Esophagus squamous epithelium (tissue), 5 donors: ENCODE data around the gene NOS2. TPM values are rescaled to one million over a fixed set of nuclear protein-coding genes. Genes with fewer than 3 reads are reported as not detected.

Experiments used
- DNase-seq: peaks from one replicate; lab custom pipeline; 2025; lab: John Stamatoyannopoulos, UW
- H3K27ac ChIP-seq, 4 donors: fragments of 200-600 bp; sonication (generic); one replicate each; pipeline ENCODE4 v1.5.1; 2016 to 2019; ENCODE audit warnings: mild to moderate bottlenecking in 1 of 4
- H3K27me3 ChIP-seq, 4 donors: fragments of 200-600 bp; sonication (generic); 1 replicate in 3 of 4; 2 replicates in 1 of 4; pipeline versions ENCODE4 v1.5.1 to v1.6.0; 2017 to 2021; ENCODE audit warnings: antibody characterized with exemption in 1 of 4
- H3K36me3 ChIP-seq, 3 donors: fragments of 200-600 bp; sonication (generic); one replicate each; pipeline ENCODE4 v1.5.1; 2016 to 2019
- H3K4me1 ChIP-seq, 3 donors: fragments of 200-600 bp; sonication (generic); one replicate each; pipeline ENCODE4 v1.5.1; 2017 to 2019
- H3K4me3 ChIP-seq, 4 donors: fragments of 200-600 bp; sonication (generic); 1 replicate in 3 of 4; 2 replicates in 1 of 4; pipeline ENCODE4 v1.5.1; 2016 to 2019; ENCODE audit warnings: mild to moderate bottlenecking in 2 of 4, moderate library complexity in 1 of 4
- H3K9me3 ChIP-seq, 3 donors: fragments of 200-600 bp; sonication (generic); one replicate each; pipeline ENCODE4 v1.5.1; 2016 to 2019
- POLR2A ChIP-seq, 4 donors: fragments of 450-650 bp; IDR thresholded peaks; one replicate each; pipeline ENCODE4 v1.6.1; 2017; ENCODE audit warnings: antibody characterized with exemption in 4 of 4, mild to moderate bottlenecking in 4 of 4, moderate library complexity in 3 of 4
- WGBS, 2 donors: methylation state at CpG; one replicate each; pipeline ENCODE4 v1.1.5; 2018; 5-methylcytosine and 5-hydroxymethylcytosine counted together
- intact Hi-C: fragments of 100-400 bp; cut with DNase I; formaldehyde crosslinking; loops from one replicate; pipeline ENCODE4 v1.15.0; 2022
- total RNA-seq, 4 donors: library from RNA; depleted of rRNA; stranded (reverse); fragments of >200 nt; gene quantifications; one replicate each; pipeline ENCODE4 v1.1.0, GENCODE V29; 2016
- TF ChIP-seq, protein P1 (sequence below), 6 experiments: fragments of 450-650 bp in 4 of 6; fragments of 200-600 bp in 2 of 6; sonication (generic) in 2 of 6; IDR thresholded peaks; one replicate each; pipeline ENCODE4 v1.5.1; 2016 to 2019; ENCODE audit warnings: antibody characterized with exemption in 6 of 6, mild to moderate bottlenecking in 4 of 6, moderate library complexity in 4 of 6
- donor health status: DM: yes; HTN: yes; CAD: no.

Gene NOS2
- total RNA-seq, 4 donors from 2014 or later, result 0.11 to 2.7 (median 0.86) TPM

DNA sequence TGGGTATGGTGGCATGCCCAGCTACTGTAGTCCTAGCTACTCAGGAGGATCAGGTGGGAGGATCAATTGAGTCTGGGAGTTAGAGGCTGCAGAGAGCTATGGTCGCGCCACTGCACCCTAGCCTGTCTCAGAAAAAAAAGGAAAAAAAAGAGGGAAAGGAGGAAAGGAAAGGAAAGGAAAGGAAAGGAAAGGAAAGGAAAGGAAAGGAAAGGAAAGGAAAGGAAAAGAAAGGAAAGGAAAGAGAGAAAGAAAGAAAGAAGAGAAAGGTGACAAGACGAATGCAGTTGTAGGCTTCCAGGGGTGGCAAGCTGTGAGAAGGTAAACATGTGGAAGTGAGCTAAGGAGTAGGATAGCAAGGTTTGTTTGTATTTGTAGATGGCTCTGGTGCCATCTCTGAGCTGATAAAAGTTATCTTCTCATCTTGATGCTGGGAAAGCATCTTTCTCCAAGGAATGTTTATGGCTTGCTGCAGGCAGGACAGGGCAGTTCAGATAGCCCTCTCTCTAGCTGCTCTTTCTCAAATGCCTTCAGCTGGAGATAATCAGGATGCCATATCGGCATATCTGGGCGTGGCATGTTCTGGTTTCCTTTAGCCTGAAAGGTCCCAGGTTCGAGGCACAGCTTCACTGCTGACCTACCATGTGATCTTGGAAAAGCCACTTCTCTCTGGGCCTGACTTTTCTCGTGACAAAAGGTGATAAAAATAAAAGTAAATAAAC is 2.8 kb upstream of the NOS2 start:
- TF ChIP-seq, protein P1, sequence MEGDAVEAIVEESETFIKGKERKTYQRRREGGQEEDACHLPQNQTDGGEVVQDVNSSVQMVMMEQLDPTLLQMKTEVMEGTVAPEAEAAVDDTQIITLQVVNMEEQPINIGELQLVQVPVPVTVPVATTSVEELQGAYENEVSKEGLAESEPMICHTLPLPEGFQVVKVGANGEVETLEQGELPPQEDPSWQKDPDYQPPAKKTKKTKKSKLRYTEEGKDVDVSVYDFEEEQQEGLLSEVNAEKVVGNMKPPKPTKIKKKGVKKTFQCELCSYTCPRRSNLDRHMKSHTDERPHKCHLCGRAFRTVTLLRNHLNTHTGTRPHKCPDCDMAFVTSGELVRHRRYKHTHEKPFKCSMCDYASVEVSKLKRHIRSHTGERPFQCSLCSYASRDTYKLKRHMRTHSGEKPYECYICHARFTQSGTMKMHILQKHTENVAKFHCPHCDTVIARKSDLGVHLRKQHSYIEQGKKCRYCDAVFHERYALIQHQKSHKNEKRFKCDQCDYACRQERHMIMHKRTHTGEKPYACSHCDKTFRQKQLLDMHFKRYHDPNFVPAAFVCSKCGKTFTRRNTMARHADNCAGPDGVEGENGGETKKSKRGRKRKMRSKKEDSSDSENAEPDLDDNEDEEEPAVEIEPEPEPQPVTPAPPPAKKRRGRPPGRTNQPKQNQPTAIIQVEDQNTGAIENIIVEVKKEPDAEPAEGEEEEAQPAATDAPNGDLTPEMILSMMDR (IDR thresholded peaks at IDR 0.05), result no peak
- no peak for TF ChIP-seq POLR2A (IDR thresholded peaks at IDR 0.05)
- DNase-seq, result no peak
- intact Hi-C loops, result loop anchor here (5.0 kb wide), 1 partner anchor 74 kb away; no protein-coding TSS in a partner anchor
- H3K27ac ChIP-seq, result no peak overlapping the region
- no peaks in the 10 kb centered on the region for H3K36me3 ChIP-seq
- H3K27me3 ChIP-seq, result peaks cover 0 to 32% (median 0%) of the 10 kb centered on the region in 4 donors
- H3K4me3 ChIP-seq, result no peak overlapping the region
- 73 to 74% methylated on average over 7 of the region's 7 CpGs for WGBS, 2 donors
- peaks cover 0 to 17% (median 0%) of the 10 kb centered on the region in 3 donors for H3K4me1 ChIP-seq
- H3K9me3 ChIP-seq, result no peaks in the 10 kb centered on the region

DNA sequence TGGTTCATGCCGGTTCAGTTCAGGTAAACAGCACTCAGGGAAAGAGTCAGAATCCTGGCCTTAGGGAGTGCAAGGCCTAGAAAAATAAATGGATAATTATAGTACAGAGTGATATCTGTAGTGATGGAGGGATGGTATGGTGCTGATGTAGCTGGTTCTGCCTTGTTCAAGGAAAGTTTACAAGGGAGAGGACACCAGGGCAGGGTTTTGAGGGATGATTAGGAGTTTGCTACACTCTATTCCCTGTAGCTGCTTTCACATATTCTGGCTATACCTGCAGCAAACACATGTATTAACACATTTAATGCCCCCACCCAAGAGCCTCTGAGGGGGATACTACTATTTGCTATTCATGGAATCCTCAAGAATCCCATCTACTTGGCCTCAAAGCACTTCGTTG is 1.7 kb upstream of the NOS2 start:
- Histone ChIP-seq H3K9me3 (no peaks in the 10 kb centered on the region), H3K27me3 (peaks cover 0 to 41% (median 0%) of the 10 kb centered on the region in 4 donors), H3K4me1 (peaks cover 0 to 18% (median 0%) of the 10 kb centered on the region in 3 donors), H3K4me3 (no peak overlapping the region), H3K36me3 (no peaks in the 10 kb centered on the region), H3K27ac (no peak overlapping the region)
- 79 to 81% methylated on average over 2 of the region's 2 CpGs for WGBS, 2 donors
- no peak for DNase-seq
- TF ChIP-seq POLR2A (IDR thresholded peaks at IDR 0.05), result no peak
- TF ChIP-seq, protein P1 (IDR thresholded peaks at IDR 0.05), result no peak
- intact Hi-C loops, result loop anchor here (5.0 kb wide), 1 partner anchor 75 kb away; no protein-coding TSS in a partner anchor

DNA sequence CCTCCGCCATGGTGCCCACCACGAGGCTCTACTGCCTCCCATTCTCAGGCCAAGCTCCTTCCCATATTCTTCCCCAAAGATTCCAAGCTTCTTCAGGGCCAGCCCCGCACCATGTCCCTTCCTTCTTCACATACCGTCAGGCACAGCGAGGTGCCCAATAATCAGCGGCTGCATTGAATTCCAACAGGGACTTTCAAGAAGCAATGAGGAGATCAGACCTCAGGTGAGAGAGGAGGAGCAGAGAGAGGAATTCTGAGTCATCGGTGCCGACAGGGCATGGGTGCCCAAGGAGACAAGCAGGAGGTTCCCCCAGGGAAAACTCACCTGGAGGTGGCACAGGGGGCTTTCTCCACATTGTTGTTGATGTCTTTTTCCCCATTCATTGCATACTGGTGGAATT is 2.0 kb downstream of the NOS2 start:
- Histone ChIP-seq H3K27ac (no peak overlapping the region), H3K36me3 (no peaks in the 10 kb centered on the region), H3K27me3 (peaks cover 0 to 78% (median 2%) of the 10 kb centered on the region in 4 donors), H3K4me1 (peaks cover 2 to 14% (median 5%) of the 10 kb centered on the region in 3 donors), H3K4me3 (no peak overlapping the region), H3K9me3 (no peaks in the 10 kb centered on the region)
- intact Hi-C loops, result no loop called here
- no peak for DNase-seq
- TF ChIP-seq POLR2A (IDR thresholded peaks at IDR 0.05), result no peak
- TF ChIP-seq, protein P1 (IDR thresholded peaks at IDR 0.05), result no peak
- WGBS, 2 donors, result 67 to 70% methylated on average over 2 to 5 of the region's 8 CpGs

DNA sequence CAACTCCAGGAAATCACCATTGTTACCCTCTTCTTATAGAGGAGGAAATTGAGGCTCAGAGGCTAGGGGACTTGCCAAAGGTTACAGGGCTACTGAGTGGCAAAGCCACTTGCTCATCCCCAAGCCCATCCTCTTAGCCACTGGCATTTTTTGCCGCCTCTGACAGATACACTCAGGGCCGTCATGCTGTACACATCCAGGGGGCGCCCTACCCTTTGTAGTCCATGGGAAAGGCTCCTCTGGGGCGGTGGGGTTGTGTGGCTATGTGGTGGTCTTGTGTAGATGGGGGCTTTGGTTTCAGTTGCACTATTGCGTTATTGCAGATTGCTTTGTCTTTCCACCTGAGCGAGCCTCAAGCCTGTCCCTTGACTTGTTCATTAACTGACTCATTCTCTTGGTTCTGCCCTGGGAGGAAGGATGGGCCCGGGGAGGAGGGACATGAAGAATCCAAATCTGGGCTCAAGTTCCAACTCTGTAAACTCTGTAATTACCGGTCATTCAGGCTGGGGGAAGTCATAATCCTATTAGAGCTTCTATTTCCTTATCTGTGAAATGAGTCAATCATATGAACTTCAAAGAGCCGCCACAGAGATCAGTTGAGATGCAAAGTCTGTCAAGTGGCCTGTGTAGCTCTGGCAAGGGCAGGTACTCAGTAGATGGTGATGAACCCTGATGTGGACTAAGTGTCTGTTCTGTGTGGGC is 2.8 kb downstream of the NOS2 start:
- TF ChIP-seq POLR2A (IDR thresholded peaks at IDR 0.05), result no peak
- TF ChIP-seq, protein P1 (IDR thresholded peaks at IDR 0.05), result no peak
- H3K27ac ChIP-seq, result no peak overlapping the region
- no peak overlapping the region for H3K4me3 ChIP-seq
- H3K27me3 ChIP-seq, result peaks cover 5 to 86% (median 7%) of the 10 kb centered on the region in 4 donors
- no peak for DNase-seq
- H3K4me1 ChIP-seq, result peaks cover 5 to 19% (median 7%) of the 10 kb centered on the region in 3 donors
- intact Hi-C loops, result no loop called here
- 32 to 37% methylated on average over 3 to 6 of the region's 9 CpGs for WGBS, 2 donors
- no peaks in the 10 kb centered on the region for H3K36me3 ChIP-seq
- H3K9me3 ChIP-seq, result no peaks in the 10 kb centered on the region
